Stimulated activated CD4-positive, alpha-beta T cell treated with anti-CD3 and anti-CD28 coated beads, TNF-alpha, amount 100 ng/mL, for 48 hours (primary cell): Measurements from ENCODE around the gene CERS6.

ENCODE experiments used
- DNase-seq, 3 donors: peaks; one replicate each; pipeline ENCODE4 v3.0.0-alpha.2; 2020; ENCODE audit warnings: low read depth in 3 of 3

Gene CERS6

DNA sequence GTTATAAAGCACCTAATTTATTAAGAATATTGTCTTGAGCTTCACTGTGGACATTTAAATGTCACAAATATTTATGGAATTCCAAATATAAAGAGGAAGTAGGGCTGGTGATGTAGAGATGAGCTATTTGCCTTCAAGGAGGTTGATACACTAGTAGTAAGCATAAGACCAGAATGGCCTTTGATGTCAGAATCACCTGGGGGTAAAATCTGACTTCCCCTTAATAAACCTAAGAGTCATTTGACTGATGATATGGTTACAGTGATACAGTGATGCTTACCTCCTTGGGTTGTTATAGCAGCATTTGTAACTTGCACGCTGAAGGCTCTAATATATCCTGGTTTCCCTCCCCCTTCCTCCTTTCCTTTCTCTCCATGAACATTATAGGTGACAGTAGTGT lies 143.7 kb downstream of the CERS6 start:
- DNase-seq = no peak

DNA sequence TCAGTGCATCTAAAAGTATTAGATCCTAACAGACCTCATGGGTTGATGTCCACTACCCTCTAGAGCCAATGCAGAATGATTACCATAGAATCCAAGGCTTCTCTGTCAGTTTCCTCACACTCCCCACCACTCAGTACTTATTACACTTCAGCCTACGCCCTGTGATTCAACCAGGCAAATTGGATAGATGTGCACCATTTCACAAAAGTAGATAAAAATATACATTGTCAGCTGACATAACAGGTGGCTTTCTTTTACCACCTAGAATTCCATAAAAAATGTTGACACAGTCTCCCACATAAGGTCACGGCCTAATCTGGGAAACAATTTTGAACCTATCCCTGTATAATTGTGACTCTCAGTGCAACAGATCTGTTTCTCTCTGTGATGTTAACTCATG lies 144.9 kb downstream of the CERS6 start:
- DNase-seq = no peak

DNA sequence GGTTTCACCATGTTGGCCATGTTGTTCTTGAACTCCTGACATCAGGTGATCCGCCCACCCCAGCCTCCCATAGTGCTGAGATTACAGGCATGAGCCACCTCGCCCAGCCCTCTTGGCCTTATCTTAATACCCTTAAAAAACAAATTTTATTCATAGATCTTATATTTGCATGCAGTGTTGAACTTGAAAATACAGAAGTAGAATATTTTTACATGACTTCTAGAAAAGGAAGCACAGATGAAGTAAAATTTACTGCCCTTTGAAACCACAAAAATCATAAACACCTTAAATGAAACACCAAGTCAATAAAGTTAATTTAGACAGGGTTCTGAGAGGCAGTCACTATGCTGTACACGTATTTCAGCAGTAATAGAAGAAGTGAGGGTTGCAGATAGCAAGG lies 145.7 kb downstream of the CERS6 start:
- DNase-seq = no peak

DNA sequence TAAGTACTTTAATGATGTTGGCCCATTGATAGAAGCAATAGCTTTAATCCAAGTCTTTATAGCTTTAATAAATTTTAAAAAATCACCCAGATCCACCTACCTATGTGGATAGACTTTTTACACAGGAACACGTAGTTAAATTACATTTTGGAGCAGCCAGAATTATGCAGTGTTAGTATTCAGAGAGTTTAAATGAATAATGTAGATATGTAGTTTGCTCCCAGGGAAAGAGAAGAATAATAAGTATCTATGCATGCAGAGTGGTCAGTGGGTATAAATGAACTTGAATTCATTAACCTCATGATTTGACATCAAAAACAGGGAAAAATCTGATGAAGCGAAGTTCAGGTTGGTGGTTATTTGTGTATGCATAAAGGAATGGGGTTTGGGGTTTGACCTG lies 146.3 kb downstream of the CERS6 start:
- no peak for DNase-seq

DNA sequence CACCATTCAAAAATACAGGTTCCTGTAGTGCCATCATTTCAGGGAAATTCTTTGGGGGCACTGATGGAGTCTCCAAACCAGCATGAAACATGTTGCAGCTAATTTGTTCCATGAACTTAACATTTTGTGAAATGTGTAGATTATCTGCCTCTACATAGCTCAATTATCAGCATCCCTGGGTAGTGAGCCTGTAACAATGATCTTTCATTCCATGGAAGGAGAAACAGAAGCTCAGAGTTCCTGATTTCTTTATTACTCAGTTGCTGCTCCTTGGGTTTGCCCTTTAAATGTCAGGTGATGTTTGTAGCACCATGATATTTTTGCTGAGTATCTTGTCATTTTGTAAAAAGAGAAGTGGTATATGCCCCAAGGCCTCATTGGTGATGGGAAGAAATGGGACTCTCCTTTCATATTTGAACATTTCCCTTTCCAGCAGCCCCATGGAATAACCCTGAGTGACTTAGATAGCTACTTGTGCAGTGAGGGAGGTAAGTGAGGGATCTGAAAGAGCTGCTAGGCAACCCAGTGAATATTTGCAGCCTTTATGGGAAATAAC lies 146.9 kb downstream of the CERS6 start:
- DNase-seq = no peak

DNA sequence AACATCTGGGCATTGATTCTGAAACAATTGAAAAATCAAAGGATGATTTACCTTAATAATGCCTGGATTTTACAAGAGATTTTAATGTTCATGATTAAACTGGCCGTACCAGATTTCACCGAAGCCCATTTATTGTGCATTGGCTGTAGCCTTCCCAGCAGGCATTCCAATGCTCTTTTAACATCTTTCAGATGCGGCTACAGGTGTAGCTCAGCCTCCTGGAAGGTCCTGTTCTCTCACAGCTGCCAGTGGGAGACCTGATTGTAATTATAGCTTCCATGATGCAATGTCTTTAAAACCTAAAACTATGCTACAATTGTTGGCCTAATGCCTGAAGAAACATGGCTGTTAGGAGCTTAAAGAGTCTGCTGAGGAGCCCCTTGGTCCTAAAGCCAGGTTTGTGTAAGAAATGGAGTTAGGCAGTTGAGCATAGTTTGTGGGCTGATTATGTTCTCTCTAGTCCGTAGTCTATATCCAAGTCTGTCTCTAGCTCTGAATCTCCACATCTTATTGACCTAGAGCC lies 147.4 kb downstream of the CERS6 start:
- DNase-seq = no peak

DNA sequence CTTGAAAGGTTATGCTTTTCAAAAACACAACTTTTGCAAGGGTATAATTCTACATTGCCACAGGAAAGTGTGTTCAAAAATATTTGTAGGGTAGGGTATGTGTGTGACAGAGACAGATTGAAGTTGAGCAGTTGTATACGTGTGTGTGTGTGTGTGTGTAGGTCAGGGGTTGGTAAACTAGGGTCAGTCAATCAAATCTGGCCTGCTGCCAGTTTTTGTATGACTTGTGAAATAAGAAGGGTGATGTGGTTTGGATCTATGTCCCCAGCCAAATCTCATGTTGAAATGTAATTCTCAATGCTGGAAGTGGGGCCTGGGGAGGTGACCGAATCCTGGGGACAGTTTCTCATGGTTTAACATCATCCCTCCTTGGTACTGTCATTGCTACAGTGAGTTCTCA lies 148.2 kb downstream of the CERS6 start:
- no peak for DNase-seq

DNA sequence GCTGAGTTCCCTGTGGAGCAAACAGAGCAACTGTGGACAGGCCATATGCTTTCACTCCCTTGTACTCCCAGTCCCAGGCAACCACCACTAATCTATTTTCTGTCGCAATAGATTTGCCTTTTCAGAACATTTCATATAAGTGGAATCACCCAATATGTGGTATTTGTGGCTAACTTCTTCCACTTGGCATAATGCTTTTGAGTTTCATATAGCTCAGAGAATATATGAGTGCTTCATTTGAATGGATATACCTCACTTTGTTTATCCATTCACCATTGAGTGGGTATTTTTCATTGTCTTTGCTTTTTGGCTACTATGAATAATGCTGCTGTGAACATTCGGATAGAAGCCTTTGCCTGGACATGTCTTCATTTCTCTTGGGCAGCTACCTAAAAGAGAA lies 151.9 kb downstream of the CERS6 start:
- no peak for DNase-seq

DNA sequence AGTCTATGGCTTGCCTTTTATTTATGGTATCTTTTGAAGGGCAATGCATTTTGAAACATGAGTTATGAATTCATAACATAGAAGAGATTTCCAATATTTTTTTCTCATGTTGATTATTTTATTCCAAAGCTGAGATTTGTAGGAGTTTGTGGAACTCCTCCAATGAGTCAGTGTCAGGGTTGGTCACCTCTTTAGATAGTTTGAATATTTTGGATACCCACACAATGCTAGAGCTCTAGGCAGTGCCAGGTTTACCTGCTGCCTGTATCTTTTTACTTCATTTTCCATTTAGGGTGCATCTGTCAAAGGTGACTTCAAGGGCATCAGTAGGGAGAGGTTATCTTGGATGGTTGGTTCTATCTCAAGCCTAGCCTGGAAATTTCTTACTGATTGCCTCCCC lies 152.7 kb downstream of the CERS6 start:
- no peak for DNase-seq

DNA sequence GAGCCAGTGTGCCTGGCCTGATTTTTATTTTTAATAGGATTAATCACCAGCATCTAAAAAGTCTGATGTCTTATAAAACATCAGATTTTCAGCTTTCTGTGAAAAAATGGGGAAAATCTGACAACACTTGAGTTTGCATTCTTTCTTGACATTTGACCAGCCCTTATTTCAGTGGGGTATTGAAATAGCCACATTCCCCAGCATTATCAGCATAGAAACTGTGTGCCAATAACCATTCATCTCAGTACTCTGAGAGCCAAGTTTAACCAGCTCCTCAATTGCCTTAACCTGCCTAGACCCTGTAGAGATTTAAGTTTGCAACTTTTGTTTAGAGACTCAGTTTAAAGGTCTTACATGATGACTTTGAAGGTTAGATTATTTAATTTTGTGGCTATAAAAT lies 155.0 kb downstream of the CERS6 start:
- no peak for DNase-seq

DNA sequence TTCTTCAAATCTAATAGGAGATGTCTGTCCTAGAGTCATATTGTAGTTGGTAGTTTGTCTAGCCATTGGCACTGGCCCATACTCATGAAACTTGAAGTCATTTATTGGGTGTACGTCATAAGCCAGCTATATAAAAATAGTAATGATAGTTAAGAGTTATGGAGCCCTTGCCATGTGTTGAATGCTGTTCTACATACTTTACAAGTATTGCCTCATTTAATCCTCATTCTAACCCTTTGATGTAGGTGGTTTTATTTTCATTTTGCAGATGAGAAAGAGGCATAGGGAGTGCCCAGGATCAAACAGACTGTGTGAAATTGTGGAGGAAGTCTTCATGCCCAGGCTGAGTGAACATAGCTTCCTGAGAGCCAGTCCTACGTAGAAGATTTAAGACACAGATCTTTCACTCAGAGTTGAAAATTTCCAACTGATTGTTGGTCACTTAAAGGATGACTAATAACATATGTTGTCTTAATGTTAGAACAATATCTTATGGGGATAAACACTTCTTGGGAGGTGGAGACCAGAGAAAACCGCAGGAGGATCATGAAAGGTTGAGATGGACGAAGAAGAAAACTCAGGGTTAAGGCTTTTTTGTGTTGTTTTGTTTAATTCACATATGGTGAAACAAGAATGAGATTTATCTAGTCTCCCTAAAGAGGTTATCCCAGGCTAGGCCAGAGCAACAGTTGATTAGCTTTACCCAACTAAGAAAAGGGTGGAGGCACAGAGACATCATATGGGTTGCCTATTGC lies 156.0 kb downstream of the CERS6 start:
- DNase-seq = no peak

DNA sequence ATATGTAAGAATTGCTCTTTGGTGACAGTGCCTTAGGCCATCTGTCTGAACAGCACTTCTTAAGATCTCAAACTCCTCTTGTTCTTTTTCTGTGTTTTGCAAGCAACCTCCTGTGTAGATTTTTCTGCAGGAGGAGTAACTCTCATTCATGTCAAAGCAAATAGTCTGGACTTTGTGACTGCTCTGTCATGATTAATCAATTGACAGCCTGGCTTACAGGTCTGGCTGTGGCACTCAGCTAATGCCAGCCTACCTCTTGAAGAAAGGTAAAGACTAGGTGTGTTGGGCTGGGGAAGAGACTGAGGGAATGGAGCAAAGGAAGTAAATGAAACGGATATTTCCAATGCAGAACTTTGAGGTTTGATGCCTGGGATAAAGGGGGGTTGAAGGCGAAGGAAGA lies 156.6 kb downstream of the CERS6 start:
- no peak for DNase-seq

DNA sequence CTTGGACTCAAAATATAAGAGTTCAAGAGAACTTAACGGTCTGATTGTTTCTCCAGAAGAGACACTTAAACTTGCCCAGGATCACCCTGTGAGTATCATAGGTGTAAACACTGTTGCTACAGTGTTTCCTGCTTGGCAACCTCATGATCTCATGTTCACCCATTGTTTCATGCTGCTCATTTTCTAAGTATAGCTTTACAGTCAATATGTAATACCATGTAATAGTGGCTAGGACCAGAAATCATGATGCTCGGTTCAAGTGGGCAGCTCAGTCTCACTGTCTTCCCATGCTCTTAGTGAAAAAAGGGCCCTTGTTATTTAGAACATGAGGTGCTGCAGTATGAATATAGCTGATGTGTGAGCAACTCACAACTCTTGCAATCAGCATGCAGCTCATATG lies 157.5 kb downstream of the CERS6 start:
- DNase-seq = no peak

DNA sequence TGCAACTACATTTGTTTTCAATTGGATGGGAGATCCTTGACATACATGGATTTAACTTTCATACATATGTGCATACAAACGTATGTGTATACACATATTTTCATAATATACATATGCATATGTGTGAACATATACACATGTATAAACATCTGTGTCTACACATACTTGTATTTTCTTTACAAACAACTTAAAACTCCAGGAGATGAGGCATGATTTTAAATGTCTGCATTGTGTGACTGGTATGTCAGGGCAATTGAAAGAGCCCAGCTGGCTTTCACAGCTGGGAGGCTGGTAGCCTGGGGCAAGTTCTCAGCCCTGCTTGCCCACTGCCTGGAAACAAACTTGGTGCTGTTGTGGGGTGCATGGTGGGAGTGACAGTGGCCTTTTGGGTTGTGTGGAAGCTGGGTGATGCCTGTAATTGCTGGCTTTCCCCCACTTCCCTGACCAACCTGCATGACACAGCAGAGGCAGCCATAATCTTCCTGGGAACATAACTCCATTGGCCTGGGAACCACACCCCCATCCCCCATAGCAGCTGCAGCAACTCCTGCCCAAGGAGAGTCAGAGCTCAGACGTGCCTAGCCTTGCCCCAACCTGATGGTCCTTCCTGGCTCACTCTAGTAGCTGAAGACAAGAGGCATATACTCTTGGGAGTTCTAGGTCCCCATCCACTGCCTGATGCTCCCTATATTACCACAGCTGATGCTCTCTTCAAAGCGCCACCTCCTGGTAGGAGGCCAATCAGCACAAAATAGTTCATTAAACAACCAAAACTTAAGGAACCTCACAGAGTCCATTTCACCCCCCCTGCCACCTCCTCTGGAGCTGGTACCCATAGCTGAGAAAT lies 158.3 kb downstream of the CERS6 start:
- no peak for DNase-seq

DNA sequence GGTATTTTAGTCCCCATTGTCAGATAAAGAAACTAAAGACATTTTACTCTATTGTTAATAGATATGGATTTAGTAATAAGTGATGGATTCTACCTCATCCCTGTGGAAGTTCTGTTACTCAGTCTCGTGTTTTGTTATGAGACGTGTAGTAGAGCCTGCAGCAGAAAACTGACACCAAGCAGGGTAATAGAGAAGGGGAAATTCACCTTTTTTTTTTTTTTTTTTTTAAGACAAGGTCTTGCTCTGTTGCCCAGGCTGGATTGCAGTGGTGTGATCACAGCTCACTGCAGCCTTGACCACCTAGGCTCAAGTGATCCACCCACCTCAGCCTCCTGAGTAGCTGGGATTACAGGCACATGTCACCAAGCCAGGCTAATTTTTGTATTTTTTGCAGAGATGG lies 164.5 kb downstream of the CERS6 start:
- DNase-seq = no peak

DNA sequence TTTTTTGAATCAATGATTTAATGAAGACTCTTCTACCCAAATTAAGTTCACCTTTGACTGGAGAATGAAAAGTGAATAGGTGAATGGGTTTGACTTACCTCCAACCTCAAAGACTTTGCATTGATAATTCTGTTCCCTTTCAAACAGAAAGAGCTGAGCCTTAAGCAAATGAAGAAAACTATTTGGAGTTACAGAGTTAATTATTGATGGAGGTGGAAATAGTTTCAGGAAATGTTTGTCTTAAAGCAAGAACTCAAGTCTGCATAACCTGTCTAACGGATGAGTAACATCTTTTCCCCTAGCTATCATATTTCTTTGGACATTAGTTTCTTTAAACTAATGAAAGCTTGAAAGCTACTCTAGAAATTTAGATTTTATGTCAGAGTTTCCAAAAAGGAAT lies 166.5 kb downstream of the CERS6 start:
- no peak for DNase-seq

DNA sequence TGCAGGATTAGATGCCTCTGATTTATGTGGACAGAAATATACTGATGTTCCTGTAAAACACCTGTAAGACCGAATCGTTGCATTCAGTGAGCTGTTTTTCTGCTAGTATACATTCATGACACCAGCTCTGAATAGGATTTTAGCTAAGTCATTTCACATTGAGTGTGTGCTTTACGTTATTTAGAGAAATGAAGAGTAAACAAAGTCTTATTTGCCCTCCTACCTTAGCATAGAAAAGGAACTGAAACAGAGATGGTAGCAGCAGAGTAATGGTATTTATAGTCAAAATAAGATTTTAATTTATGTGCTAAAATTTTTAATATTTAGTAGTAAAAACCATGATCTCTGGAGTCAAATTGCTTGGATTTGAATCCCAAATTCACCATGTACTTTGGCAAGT lies 168.0 kb downstream of the CERS6 start:
- DNase-seq = no peak

DNA sequence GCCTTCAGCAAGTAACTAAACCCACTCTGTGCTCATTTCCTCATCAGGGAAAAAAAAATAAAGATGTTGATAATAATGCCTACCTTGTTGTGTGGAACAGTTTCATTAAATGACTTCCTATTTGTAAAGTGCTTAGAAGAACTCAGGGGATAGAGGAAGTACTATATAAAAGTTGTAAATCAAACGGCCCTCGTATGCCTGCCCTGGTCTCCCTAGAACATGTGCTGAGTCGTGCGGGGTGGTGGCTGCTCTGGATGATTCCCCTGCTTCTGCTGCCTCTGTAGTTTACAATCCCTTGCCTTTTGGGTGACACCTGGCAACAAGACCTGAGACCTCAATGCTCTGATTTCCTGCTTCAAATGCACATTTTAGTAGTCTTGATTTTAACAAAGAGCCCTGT lies 170.0 kb downstream of the CERS6 start:
- no peak for DNase-seq

DNA sequence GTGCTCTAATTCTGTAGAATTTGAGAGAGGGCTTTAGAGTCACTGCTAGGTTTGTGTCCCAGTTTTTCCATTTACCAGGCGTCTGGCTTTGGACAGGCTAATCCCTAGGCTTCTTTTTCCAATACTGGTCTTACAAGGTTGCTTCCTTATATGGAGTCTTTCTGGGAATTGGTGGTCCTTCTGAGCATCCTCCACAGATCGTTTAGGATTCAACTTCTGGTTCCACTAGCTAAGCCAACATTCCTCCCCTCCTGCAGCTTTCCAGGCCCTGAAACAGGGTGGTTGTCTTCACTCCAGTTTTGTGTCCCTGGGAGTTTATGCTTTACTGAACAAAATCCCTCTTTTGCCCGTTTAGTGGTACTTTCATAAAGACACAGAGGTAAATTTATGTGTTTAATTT lies 170.6 kb downstream of the CERS6 start:
- DNase-seq = no peak

DNA sequence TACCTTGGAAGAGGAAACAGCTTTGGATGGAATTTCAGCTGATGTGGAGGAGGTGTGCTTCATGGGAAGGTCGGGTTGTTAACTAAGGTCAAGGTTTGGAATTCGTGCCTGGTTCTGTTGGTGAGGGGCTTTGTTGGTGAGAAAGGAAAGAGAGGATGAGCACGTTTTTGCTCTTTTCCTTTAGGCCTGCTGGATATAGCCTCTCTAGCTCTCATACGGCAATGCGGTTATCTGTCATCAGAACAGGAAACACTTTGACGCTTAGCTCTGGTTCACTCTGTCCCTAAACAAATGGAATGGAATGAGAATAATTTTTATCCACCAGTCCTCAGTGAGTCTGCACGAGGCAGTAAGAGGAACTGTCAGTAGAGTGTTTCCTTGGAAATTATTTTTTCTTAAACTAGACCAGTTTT lies 176.6 kb downstream of the CERS6 start:
- no peak for DNase-seq

DNA sequence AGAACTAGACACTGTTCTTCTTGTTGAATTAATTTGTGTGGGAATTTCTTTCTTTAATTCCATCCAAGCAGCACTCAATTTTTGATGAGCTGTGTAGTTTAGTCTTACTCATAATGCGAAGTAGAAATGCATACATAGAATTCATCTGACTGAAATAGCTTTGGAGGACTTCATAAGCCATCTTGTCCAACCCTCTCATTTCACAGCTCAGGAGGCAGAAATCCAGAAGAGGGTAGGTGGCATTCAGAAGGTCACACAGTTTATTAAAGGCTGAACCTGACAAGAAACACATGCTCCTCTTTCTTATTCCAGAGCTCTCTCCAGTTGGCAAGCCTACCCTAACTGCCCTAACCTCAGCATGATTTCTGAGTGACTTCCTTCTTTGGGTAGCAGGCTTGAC lies 177.1 kb downstream of the CERS6 start:
- DNase-seq = no peak

DNA sequence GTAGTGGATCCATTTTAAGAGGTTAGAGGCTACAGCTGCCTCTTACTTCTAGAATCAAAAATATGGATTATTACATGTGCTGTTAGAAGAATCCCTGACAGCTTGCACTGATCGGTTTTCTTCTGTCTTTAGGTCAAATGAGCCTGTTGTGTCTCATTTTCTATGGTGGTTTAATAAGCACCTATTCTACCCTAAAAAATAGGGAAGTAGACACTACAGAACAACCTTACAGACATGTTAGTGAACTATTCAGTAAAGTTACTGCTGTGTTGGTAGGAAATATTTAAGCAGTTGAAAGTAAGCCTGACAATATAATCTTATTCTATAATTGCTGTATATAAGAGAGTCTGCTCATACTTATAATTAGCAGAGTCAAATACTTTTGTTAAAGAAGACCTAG lies 177.8 kb downstream of the CERS6 start:
- no peak for DNase-seq

DNA sequence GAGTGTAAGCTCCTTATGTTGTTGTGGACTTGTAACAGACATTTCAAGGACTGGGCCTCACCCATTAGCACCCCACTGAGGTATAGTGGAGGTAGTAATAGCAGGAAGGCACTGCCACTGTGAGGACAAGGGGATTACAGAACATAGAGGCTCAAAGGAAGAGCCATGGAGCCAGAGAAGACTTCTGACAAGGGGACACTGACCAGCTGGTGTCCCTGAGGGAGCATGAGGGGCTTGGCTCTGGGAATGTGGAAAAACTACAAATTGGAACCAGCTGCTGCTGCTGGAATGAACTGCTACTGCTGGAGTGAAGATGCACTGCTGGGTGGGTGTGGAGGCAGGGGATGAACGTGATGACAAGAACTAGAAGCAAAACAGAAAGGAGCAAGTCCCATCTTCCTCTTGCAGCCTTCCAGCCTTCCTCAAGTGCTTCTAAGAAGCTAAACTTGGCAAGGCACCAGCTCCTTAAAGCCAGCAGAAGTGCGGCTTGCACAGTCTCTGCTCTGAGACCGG lies 179.0 kb downstream of the CERS6 start:
- no peak for DNase-seq
